Activated CD4-positive, alpha-beta memory T cell treated with anti-CD3 and anti-CD28 coated beads, Interleukin-2, amount 10 ng/mL, durations not matched to agents 7 days and 5 days (primary cell): ENCODE results near the gene RREB1. TPM values are rescaled to one million over a fixed set of nuclear protein-coding genes. Genes with fewer than 3 reads are reported as not detected.

ENCODE experiments used
- CTCF ChIA-PET: fragments of 350-600 bp; sonication (Branson Sonifier 250); formaldehyde crosslinking; loops from one replicate; lab custom pipeline; 2021; ENCODE audit warnings: antibody characterized with exemption, inconsistent platforms; lab: Charles Lee
- POLR2A ChIA-PET: fragments of 350-600 bp; sonication (Branson Sonifier 250); formaldehyde crosslinking; loops from one replicate; lab custom pipeline; 2021; ENCODE audit warnings: antibody characterized with exemption; lab: Charles Lee
- DNase-seq: peaks from one replicate; pipeline ENCODE4 v3.0.0-alpha.2; 2020
- H3K27ac Mint-ChIP-seq: one replicate; pipeline ENCODE4 v1.8.0; 2021; ENCODE audit warnings: mild to moderate bottlenecking, mixed read lengths
- H3K27me3 Mint-ChIP-seq: one replicate; pipeline ENCODE4 v1.8.0; 2021; ENCODE audit warnings: mixed read lengths
- H3K36me3 Mint-ChIP-seq: one replicate; pipeline ENCODE4 v1.8.0; 2021; ENCODE audit warnings: low read depth, mixed read lengths
- H3K4me1 Mint-ChIP-seq: one replicate; pipeline ENCODE4 v1.8.0; 2021; ENCODE audit warnings: mixed read lengths
- H3K4me3 Mint-ChIP-seq: one replicate; pipeline ENCODE4 v1.8.0; 2021; ENCODE audit warnings: mild to moderate bottlenecking, mixed read lengths
- H3K9me3 Mint-ChIP-seq: one replicate; pipeline ENCODE4 v1.8.0; 2021; ENCODE audit warnings: mixed read lengths
- total RNA-seq, 2 experiments: library from RNA; stranded (reverse); gene quantifications; one replicate each; pipeline ENCODE4 v1.2.3, GENCODE V29; 2021

The RREB1 gene
- total RNA-seq, 2 experiments from 2014 or later, result 26.5 to 27.9 TPM

DNA sequence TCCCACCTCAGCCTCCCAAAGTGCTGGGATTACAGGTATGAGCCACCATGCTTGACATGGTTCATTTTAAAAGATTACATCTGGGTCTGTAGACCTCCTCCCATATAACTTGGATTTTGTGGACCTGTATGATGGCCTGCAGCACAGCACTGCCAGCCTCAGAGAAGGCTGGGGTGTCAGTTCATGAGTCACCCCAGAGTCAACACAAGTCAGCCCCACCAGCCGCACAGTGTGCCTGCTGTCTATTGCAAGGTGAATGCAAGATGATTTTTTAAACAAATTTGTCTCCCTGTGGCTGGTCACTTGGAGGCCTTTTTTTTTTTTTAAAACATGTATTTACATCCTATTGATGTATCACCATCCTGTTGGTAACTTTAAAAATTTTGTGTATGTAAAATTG is 76.7 kb downstream of the RREB1 start:
- Mint-ChIP-seq H3K36me3 (peaks cover 78% of the 10 kb centered on the region), H3K9me3 (no peaks in the 10 kb centered on the region), H3K27ac (no peak overlapping the region), H3K4me1 (peaks cover 8% of the 10 kb centered on the region), H3K4me3 (no peak overlapping the region), H3K27me3 (no peaks in the 10 kb centered on the region)
- ChIA-PET CTCF (no interaction called here), POLR2A (no interaction called here)
- no peak for DNase-seq

DNA sequence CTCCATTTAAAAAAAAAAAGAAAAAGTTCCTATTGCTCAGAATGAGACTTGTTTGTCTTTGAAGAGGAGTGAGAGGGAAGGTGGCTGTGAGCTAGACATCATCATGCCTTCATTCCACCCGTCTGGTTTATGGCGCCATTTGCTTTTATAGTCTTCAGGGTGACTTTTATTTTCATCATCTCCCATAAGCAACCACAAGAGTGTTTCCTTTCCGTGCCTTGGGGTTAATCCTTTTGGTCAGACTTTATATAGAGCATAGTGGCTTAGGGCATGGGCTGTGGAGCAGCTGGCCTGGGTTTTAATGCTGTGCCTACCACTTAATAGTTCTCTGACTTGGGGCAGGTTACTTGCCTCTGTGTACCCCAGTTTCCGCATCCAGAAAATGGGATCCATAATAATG is 77.8 kb downstream of the RREB1 start:
- H3K36me3 Mint-ChIP-seq, result peaks cover 74% of the 10 kb centered on the region
- H3K4me1 Mint-ChIP-seq, result peaks cover 8% of the 10 kb centered on the region
- no peaks in the 10 kb centered on the region for H3K9me3 Mint-ChIP-seq
- no peak for DNase-seq
- no peaks in the 10 kb centered on the region for H3K27me3 Mint-ChIP-seq
- no peak overlapping the region for H3K4me3 Mint-ChIP-seq
- POLR2A ChIA-PET, result no interaction called here
- H3K27ac Mint-ChIP-seq, result no peak overlapping the region
- CTCF ChIA-PET, result no interaction called here

DNA sequence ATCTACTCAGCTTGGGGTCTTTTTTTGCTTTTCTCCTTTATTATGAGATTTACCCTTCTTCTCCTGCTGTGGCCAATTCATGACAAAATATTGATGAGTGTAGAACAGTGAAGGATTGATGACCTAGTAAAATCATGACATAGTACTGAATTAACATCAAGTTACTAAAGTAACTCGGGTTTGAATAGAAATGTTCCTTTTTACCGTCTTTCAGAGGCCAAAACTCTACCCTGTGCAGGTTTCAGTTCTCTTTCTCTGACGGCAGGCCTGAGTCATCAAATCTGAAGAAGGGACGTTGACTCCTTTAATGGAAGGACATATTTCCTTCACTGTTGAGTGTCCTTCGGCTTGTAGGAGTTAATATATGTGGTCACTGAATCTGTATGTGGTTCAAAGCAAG is 80.7 kb downstream of the RREB1 start:
- Mint-ChIP-seq H3K4me1 (peaks cover 8% of the 10 kb centered on the region), H3K27me3 (no peaks in the 10 kb centered on the region), H3K36me3 (peaks cover 75% of the 10 kb centered on the region), H3K9me3 (no peaks in the 10 kb centered on the region), H3K4me3 (no peak overlapping the region), H3K27ac (no peak overlapping the region)
- POLR2A ChIA-PET, result no interaction called here
- CTCF ChIA-PET, result no interaction called here
- no peak for DNase-seq

DNA sequence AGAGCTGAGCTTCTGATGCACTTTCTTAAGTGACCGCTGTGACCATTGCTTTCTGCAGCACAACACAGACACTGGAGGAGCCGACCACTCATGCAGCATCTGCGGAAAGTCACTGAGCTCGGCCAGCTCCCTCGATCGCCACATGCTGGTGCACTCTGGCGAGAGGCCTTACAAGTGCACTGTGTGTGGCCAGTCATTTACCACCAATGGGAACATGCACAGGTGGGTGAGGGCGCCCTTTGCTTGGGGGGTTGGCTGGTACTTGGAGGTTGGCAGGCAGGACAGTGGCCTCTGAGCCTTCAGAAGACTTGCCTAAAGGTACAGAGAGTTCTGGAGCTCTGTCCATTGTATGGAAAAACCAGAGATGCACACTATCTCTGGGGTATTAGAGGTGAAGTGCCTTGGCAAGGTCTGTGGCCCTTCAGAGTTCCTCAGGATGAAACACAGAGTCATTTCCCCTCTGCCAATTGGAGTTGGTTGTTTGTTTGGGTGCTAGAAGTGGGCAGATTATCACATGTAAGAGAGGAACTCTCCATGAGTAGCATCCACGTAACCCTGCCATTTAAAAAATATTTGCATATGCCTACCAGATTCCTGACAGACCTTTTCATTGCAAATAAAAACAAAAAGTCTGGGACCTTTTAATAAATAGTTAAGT is 81.5 kb downstream of the RREB1 start:
- no peak for DNase-seq
- H3K27ac Mint-ChIP-seq, result no peak overlapping the region
- peaks cover 70% of the 10 kb centered on the region for H3K36me3 Mint-ChIP-seq
- peaks cover 8% of the 10 kb centered on the region for H3K4me1 Mint-ChIP-seq
- H3K27me3 Mint-ChIP-seq, result no peaks in the 10 kb centered on the region
- H3K4me3 Mint-ChIP-seq, result no peak overlapping the region
- CTCF ChIA-PET, result no interaction called here
- POLR2A ChIA-PET, result interaction anchor here (1.0 kb wide), 1 partner anchor 33 kb away, joined by 3 read pairs; no protein-coding TSS in a partner anchor
- H3K9me3 Mint-ChIP-seq, result no peaks in the 10 kb centered on the region

DNA sequence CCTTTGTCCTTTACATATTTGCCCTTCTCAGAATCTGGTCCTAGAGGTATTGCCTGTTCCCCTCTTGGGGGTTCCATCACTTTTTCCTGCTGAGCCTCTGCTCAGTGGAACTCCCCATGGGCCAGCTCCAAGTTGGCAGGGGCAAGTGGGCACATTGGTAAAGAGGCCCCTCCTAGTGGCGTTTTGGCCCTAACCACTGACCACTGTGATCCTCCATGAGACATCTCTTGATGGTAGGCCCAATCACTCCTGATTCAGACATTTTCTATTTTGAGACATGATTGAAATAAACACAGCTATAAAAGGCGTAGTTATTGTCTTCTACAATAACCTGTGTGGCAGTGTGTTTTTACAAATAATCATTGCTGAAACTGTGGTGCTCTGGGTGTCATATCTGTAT is 83.0 kb downstream of the RREB1 start:
- Mint-ChIP-seq H3K27me3 (no peaks in the 10 kb centered on the region), H3K36me3 (peaks cover 70% of the 10 kb centered on the region), H3K4me3 (no peak overlapping the region), H3K9me3 (no peaks in the 10 kb centered on the region), H3K4me1 (peaks cover 15% of the 10 kb centered on the region), H3K27ac (no peak overlapping the region)
- no peak for DNase-seq
- CTCF ChIA-PET, result interaction anchor here (0.7 kb wide), 1 partner anchor 509 kb away, joined by 3 read pairs; no protein-coding TSS in a partner anchor
- POLR2A ChIA-PET, result no interaction called here

DNA sequence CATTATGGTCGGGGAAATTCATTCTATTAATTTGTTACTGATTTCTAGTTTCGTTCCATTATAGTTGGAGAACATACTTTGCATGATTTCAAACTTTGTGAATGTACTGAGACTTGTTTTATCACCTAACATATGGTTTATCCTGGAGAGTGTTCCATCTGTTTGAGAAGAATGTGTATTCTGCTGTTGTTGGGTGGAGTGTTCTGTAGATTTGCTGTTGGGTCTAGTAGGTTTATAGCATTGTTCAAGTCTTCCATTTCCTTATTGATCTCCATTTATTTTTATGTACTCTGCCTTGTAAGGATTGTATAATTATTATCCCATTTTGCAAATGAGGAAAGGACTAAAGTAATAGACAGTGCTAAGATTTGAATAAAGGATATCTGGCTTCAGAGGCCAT is 85.4 kb downstream of the RREB1 start:
- ChIA-PET POLR2A (no interaction called here), CTCF (no interaction called here)
- Mint-ChIP-seq H3K36me3 (peaks cover 61% of the 10 kb centered on the region), H3K9me3 (no peaks in the 10 kb centered on the region), H3K4me3 (no peak overlapping the region), H3K27ac (no peak overlapping the region), H3K4me1 (peaks cover 16% of the 10 kb centered on the region), H3K27me3 (no peaks in the 10 kb centered on the region)
- no peak for DNase-seq

DNA sequence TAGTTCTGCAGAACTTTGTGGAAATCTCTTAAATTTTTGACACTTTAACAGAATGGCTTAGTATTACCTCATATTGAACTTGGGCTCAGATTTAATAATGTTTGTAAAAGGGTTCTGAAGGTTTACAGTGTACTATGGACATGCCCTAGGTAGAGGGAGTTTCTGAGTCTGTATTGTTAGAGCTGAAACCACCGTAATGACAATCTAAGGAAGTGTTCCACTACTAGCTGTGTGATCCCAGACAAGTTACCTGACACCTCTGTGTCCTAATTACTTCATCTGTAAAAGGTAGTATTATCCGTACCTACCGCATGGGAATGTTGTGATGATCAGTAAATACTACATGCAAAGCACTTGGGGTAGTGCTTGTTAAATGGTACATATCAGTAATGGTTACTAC is 86.9 kb downstream of the RREB1 start:
- DNase-seq, result no peak
- Mint-ChIP-seq H3K27ac (no peak overlapping the region), H3K4me1 (peaks cover 12% of the 10 kb centered on the region), H3K27me3 (no peaks in the 10 kb centered on the region), H3K36me3 (peaks cover 47% of the 10 kb centered on the region), H3K9me3 (no peaks in the 10 kb centered on the region), H3K4me3 (no peak overlapping the region)
- CTCF ChIA-PET, result no interaction called here
- POLR2A ChIA-PET, result no interaction called here

DNA sequence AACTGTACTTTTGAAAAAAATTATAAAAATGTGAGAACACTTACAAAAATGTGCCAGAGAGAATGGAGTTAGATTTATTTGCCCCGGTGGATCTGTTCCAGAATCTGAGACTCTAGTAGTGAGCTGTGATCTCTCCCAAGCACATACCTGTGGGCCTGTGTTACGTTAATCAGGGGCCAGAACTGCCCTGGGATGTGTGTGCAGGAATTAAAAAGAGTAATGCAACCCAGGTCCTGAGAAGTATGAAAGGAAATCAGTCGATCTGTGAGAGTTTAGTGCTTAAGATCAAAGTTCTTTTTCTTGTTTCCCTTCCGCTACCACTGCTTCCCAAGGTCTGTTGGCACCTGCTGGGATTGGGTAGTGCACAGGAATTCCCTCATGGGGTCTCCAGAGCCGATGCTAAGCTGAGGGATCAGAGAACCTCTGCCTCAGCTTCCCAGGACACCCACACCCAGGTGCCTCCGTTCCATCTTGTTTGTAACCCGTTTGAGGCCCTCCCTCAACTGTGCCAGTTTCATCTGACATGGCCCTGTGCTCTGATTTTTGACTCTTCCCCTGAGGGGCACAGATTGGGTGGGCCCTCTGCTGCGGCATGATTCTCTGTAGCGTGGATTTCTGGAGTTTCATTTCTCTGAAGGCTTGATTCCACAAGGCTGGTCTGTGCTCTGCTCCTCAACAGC is 87.7 kb downstream of the RREB1 start:
- peaks cover 45% of the 10 kb centered on the region for H3K36me3 Mint-ChIP-seq
- no peaks in the 10 kb centered on the region for H3K9me3 Mint-ChIP-seq
- H3K4me1 Mint-ChIP-seq, result peaks cover 12% of the 10 kb centered on the region
- H3K27me3 Mint-ChIP-seq, result no peaks in the 10 kb centered on the region
- no peak overlapping the region for H3K27ac Mint-ChIP-seq
- POLR2A ChIA-PET, result interaction anchor here (0.7 kb wide), 1 partner anchor 10 kb away, joined by 3 read pairs; no protein-coding TSS in a partner anchor
- DNase-seq, result no peak
- CTCF ChIA-PET, result no interaction called here
- H3K4me3 Mint-ChIP-seq, result no peak overlapping the region

DNA sequence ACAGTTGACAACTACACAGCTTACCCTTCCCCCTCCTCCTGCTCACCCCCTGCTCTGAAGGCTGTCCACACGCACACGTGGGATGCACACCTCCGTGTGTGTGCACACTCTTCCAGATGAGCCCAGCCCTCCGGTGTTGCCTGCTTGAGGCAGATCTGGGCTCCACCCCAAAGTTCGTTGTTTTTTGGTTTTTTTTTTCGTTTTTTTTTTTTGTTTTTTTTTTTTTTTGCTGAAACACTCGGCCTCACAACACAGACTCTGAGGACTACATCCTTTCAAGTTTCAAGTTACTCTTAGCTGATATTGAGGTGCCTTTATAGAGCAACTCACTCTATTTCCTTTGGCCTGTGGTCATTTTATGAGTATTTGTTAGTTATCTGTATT is 88.2 kb downstream of the RREB1 start:
- Mint-ChIP-seq H3K27me3 (no peaks in the 10 kb centered on the region), H3K4me3 (no peak overlapping the region), H3K36me3 (peaks cover 39% of the 10 kb centered on the region), H3K9me3 (no peaks in the 10 kb centered on the region), H3K4me1 (peaks cover 13% of the 10 kb centered on the region), H3K27ac (no peak overlapping the region)
- POLR2A ChIA-PET, result no interaction called here
- DNase-seq, result no peak
- CTCF ChIA-PET, result interaction anchor here (0.7 kb wide), 1 partner anchor 51 kb away, joined by 3 read pairs; no protein-coding TSS in a partner anchor

DNA sequence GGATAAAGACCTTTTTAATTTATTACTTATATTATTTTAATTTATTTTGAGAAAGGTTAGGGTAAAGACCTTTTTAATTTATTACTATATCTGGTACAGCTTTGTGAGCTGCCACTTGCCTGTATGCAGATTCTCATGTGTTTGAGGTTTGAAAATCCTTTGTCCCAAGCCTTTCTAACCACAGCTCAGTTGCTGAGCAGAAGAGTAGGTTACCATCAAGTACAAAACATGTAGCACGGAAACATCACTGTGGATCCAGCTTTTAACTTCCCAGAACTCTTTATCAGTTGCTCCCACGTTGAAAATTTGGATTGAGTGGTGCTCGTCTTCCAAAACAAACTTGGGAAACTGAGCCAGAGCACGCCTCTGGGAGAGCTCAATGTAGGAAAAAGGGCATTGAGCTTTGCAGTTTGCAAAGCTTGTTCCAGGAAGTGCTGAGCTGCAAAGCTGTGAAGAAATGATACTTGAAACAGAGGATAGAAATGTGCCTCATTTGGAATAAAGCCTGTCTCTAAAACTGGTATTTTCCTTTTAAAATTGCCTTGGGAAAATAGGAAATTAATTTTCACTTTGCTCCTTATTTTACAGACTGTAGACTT is 89.0 kb downstream of the RREB1 start:
- no peak for DNase-seq
- ChIA-PET POLR2A (no interaction called here), CTCF (interaction anchor here (0.7 kb wide), 1 partner anchor 51 kb away, joined by 3 read pairs; no protein-coding TSS in a partner anchor)
- Mint-ChIP-seq H3K4me1 (peaks cover 17% of the 10 kb centered on the region), H3K36me3 (peaks cover 37% of the 10 kb centered on the region), H3K4me3 (no peak overlapping the region), H3K27ac (no peak overlapping the region), H3K27me3 (no peaks in the 10 kb centered on the region), H3K9me3 (no peaks in the 10 kb centered on the region)

DNA sequence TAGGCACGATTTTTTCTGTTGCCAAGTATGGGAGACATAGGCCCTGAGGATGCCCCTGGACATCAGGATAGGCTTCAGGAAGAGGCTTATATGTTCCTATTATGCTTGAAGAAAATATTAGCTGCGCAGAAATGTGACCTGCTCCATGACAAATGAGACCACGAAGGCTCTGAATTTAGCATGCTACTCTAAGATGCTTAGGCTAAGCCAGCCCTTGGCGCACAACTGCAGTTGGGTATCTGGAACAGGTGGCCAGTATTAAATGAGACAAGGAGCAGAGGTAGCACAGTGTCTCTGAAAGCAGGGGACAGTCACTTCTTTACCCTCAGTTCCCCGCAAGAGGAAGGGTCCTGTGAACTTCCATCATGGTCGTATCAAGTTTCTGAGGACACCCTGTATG is 90.0 kb downstream of the RREB1 start:
- Mint-ChIP-seq H3K27me3 (no peaks in the 10 kb centered on the region), H3K4me3 (no peak overlapping the region), H3K27ac (no peak overlapping the region), H3K36me3 (peaks cover 38% of the 10 kb centered on the region), H3K9me3 (no peaks in the 10 kb centered on the region), H3K4me1 (peaks cover 22% of the 10 kb centered on the region)
- ChIA-PET CTCF (no interaction called here), POLR2A (no interaction called here)
- DNase-seq, result no peak

DNA sequence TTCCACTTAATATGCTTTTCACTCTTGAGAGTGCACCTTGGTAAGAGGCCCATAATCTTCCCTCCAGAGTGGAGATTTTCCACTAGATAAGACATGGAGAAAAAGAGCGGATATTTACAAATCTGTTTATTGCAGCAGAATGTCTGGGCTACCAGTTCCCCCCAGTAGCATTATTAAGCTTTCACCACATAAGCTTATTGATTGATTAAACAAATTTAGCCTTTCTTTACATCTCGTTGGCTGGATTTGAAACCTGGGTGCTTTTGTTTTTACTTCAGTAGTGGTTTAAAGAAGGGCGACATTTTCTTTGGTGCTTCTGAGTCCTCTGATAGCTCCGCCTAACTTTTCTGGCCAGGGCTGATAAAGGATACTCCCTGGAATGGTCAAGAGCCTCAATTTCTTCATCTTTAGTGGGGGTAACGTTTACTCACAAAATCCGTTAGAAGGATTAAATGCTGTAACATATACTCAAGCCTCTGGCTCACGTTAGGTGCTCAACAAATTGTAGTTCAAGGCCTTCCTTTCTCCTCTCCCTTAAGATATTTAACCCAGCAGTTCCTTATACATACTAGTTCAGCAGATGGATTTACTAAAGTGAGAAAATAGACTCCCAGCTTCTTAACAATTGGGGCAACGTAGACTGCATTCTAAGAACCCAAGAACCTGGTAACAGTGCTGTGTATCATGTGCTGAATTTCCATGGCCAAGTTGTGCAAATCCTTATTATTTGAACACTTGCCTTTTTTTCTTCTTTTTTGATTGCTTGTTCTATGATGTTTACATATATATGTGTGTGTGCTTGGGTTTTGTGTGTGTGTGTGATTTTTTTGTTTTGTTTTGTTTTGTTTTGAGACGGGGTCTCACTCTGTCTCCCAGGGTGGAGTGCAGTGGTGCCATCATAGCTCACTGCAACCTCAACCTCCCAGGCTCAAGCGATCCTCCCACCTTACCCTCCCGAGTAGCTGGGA is 91.4 kb downstream of the RREB1 start:
- no peak overlapping the region for H3K4me3 Mint-ChIP-seq
- CTCF ChIA-PET, result no interaction called here
- no peak for DNase-seq
- H3K9me3 Mint-ChIP-seq, result no peaks in the 10 kb centered on the region
- POLR2A ChIA-PET, result no interaction called here
- H3K36me3 Mint-ChIP-seq, result peaks cover 37% of the 10 kb centered on the region
- H3K4me1 Mint-ChIP-seq, result peaks cover 22% of the 10 kb centered on the region
- no peaks in the 10 kb centered on the region for H3K27me3 Mint-ChIP-seq
- H3K27ac Mint-ChIP-seq, result no peak overlapping the region
